A673 (cell line): ENCODE data around the gene GALNT9. TPM values are rescaled to one million over a fixed set of nuclear protein-coding genes. Genes with fewer than 3 reads are reported as not detected.

Experiments used
- BruUV-seq: library from RNA; stranded (reverse); fragments of 400-500 nt; replicated peaks from 2 replicates; lab custom pipeline; 2021; lab: Mats Ljungman, UMichigan
- CTCF ChIA-PET: fragments of 300-600 bp; sonication (Branson Sonifier 250); formaldehyde crosslinking; loops from one replicate; lab custom pipeline; 2022; ENCODE audit warnings: antibody characterized with exemption; lab: Charles Lee
- POLR2A ChIA-PET: fragments of 300-600 bp; sonication (Branson Sonifier 250); formaldehyde crosslinking; loops from one replicate; lab custom pipeline; 2022; ENCODE audit warnings: antibody characterized with exemption; ENCODE audit not compliant: low non-redundant PET; lab: Charles Lee
- DNase-seq: peaks from one replicate; pipeline ENCODE4 v3.0.0-alpha.2; 2015; ENCODE audit warnings: low spot score
- H3K27ac ChIP-seq: fragments of 200-600 bp; sonication (generic); 2 replicates; pipeline ENCODE4 v1.5.1; 2016; ENCODE audit warnings: mixed run types, low read depth, mild to moderate bottlenecking, mixed read lengths, antibody characterized with exemption, low read length; ENCODE audit not compliant: poor library complexity, severe bottlenecking
- H3K27me3 ChIP-seq: fragments of 200-600 bp; sonication (generic); replicated peaks from 2 replicates; pipeline ENCODE4 v1.6.1; 2017; ENCODE audit warnings: mixed run types, low read depth, mild to moderate bottlenecking, mixed read lengths, antibody characterized with exemption, low read length; ENCODE audit not compliant: insufficient read depth, poor library complexity
- H3K36me3 ChIP-seq: fragments of 200-600 bp; sonication (generic); 2 replicates; pipeline ENCODE4 v1.6.1; 2016; ENCODE audit warnings: mixed run types, mild to moderate bottlenecking, mixed read lengths, antibody characterized with exemption, low read length; ENCODE audit not compliant: insufficient read depth, poor library complexity, severe bottlenecking
- H3K4me1 ChIP-seq: fragments of 200-600 bp; sonication (generic); 2 replicates; pipeline ENCODE4 v1.6.1; 2017; ENCODE audit warnings: mixed run types, mild to moderate bottlenecking, mixed read lengths, antibody characterized with exemption, low read length; ENCODE audit not compliant: insufficient read depth, poor library complexity, severe bottlenecking
- H3K4me3 ChIP-seq: fragments of 200-600 bp; sonication (generic); 2 replicates; pipeline ENCODE4 v1.5.1; 2016; ENCODE audit warnings: low read depth, mixed run types, mild to moderate bottlenecking, mixed read lengths, low read length; ENCODE audit not compliant: poor library complexity, severe bottlenecking
- H3K9me3 ChIP-seq: fragments of 200-600 bp; sonication (generic); 2 replicates; pipeline ENCODE4 v1.6.1; 2016; ENCODE audit warnings: mixed run types, low read depth, mild to moderate bottlenecking, mixed read lengths, antibody characterized with exemption, low read length; ENCODE audit not compliant: poor library complexity, severe bottlenecking
- CTCF ChIP-seq: fragments of 300-800, 200-600 bp; sonication (generic); conservative IDR thresholded peaks from 2 replicates; pipeline ENCODE4 v1.5.1; 2017; ENCODE audit warnings: low read depth, mild to moderate bottlenecking, antibody characterized with exemption, low read length, moderate library complexity, mixed read lengths
- EZH2 ChIP-seq: fragments of 200-600 bp; sonication (generic); IDR thresholded peaks from 2 replicates; pipeline ENCODE4 v1.6.1; 2017; ENCODE audit warnings: borderline replicate concordance, low read depth, mild to moderate bottlenecking, mixed read lengths, antibody characterized with exemption, low read length; ENCODE audit not compliant: poor library complexity, severe bottlenecking
- intact Hi-C: fragments of 100-400 bp; cut with micrococcal nuclease; formaldehyde crosslinking; loops from one replicate; pipeline ENCODE4 v1.10.0; 2022; ENCODE audit not compliant: unreplicated experiment
- total RNA-seq: library from RNA; stranded (reverse); gene quantifications from 2 replicates; pipeline ENCODE4 v1.2.3, GENCODE V29; 2021

The GALNT9 gene
- total RNA-seq, 1 experiment from 2014 or later = 7.4 TPM

GRCh38 chr12:132319991-132320570 lies 9.3 kb downstream of the GALNT9 start:
- no peak overlapping the region for H3K4me3 ChIP-seq
- ChIA-PET POLR2A (no interaction called here), CTCF (no interaction called here)
- intact Hi-C loops = no loop called here
- H3K4me1 ChIP-seq = no peaks in the 10 kb centered on the region
- no peak for DNase-seq
- no peaks in the 10 kb centered on the region for H3K36me3 ChIP-seq
- no peak overlapping the region for H3K27ac ChIP-seq
- H3K9me3 ChIP-seq = no peaks in the 10 kb centered on the region
- H3K27me3 ChIP-seq = no peaks in the 10 kb centered on the region
- BruUV-seq = no TSS peak
- TF ChIP-seq EZH2 (no peak), CTCF (no peak)

- no TSS peak for BruUV-seq
- DNase-seq = no peak
- H3K4me3 ChIP-seq = no peak overlapping the region
- intact Hi-C loops = no loop called here
- H3K27ac ChIP-seq = no peak overlapping the region
- TF ChIP-seq CTCF (no peak), EZH2 (no peak)
- H3K27me3 ChIP-seq = no peaks in the 10 kb centered on the region
- H3K9me3 ChIP-seq = no peaks in the 10 kb centered on the region
- ChIA-PET CTCF (no interaction called here), POLR2A (no interaction called here)
- H3K4me1 ChIP-seq = no peaks in the 10 kb centered on the region
- H3K36me3 ChIP-seq = no peaks in the 10 kb centered on the region
These were observed 9.9 kb downstream of the GALNT9 start for GRCh38 chr12:132319359-132319950.

- Histone ChIP-seq H3K27me3 (no peaks in the 10 kb centered on the region), H3K4me1 (no peaks in the 10 kb centered on the region), H3K9me3 (no peaks in the 10 kb centered on the region), H3K27ac (no peak overlapping the region), H3K36me3 (no peaks in the 10 kb centered on the region), H3K4me3 (no peak overlapping the region)
- intact Hi-C loops = no loop called here
- ChIA-PET POLR2A (no interaction called here), CTCF (no interaction called here)
- no TSS peak for BruUV-seq
- TF ChIP-seq EZH2 (no peak), CTCF (no peak)
- no peak for DNase-seq
These were observed 10.8 kb downstream of the GALNT9 start for GRCh38 chr12:132318618-132319033.
